GM23338 (cell line): ENCODE results near the gene SYVN1. TPM values are rescaled to one million over a fixed set of nuclear protein-coding genes. Genes with fewer than 3 reads are reported as not detected.

ENCODE experiments used
- ATAC-seq: fragments of 200-7000 bp; cut with Tn5 transposase; 3 replicates; pipeline ENCODE4 v1.9.1; 2020
- DNase-seq: peaks from one replicate; pipeline ENCODE4 v3.0.0-alpha.2; 2015; ENCODE audit warnings: low spot score
- H2AFZ ChIP-seq: fragments of 200-600 bp; sonication (generic); 2 replicates; pipeline ENCODE4 v1.8.0; 2016; ENCODE audit warnings: antibody characterized with exemption, mild to moderate bottlenecking, moderate library complexity
- H3F3A ChIP-seq: fragments of 200-600 bp; sonication (generic); replicated peaks from 2 replicates; pipeline ENCODE4 v1.8.0; 2017; ENCODE audit warnings: antibody characterized with exemption, mixed run types, low read depth
- H3K27ac ChIP-seq: fragments of 200-600 bp; sonication (generic); 2 replicates; pipeline ENCODE4 v1.6.1; 2016; ENCODE audit warnings: low read depth
- H3K27me3 ChIP-seq: fragments of 200-600 bp; sonication (generic); 2 replicates; pipeline ENCODE4 v1.8.0; 2016; ENCODE audit warnings: mild to moderate bottlenecking, mixed run types, moderate library complexity; ENCODE audit not compliant: insufficient read depth
- H3K36me3 ChIP-seq: fragments of 200-600 bp; sonication (generic); 2 replicates; pipeline ENCODE4 v1.8.0; 2016; ENCODE audit warnings: mild to moderate bottlenecking; ENCODE audit not compliant: insufficient read depth
- H3K4me1 ChIP-seq: fragments of 200-600 bp; sonication (generic); 2 replicates; pipeline ENCODE4 v1.8.0; 2016; ENCODE audit warnings: mild to moderate bottlenecking, moderate library complexity; ENCODE audit not compliant: insufficient read depth
- H3K4me2 ChIP-seq: fragments of 200-600 bp; sonication (generic); 2 replicates; pipeline ENCODE4 v1.7.1; 2017; ENCODE audit warnings: mixed run types
- H3K4me3 ChIP-seq: fragments of 200-600 bp; sonication (generic); 2 replicates; pipeline ENCODE4 v1.6.1; 2016; ENCODE audit warnings: mixed run types
- H3K79me2 ChIP-seq: fragments of 200-600 bp; sonication (generic); replicated peaks from 2 replicates; pipeline ENCODE4 v1.8.0; 2017; ENCODE audit warnings: mild to moderate bottlenecking; ENCODE audit not compliant: insufficient read depth
- H3K9me2 ChIP-seq: fragments of 200-600 bp; sonication (generic); 2 replicates; pipeline ENCODE4 v1.8.0; 2017; ENCODE audit not compliant: insufficient read depth
- H4K20me1 ChIP-seq: fragments of 200-600 bp; sonication (generic); replicated peaks from 2 replicates; pipeline ENCODE4 v1.8.0; 2017; ENCODE audit warnings: mild to moderate bottlenecking; ENCODE audit not compliant: insufficient read depth
- H3K27ac Mint-ChIP-seq: 2 replicates; pipeline ENCODE4 v1.8.0; 2020; ENCODE audit warnings: inconsistent platforms, mild to moderate bottlenecking, moderate library complexity, mixed read lengths
- H3K27me3 Mint-ChIP-seq: 3 replicates; pipeline ENCODE4 v1.8.0; 2022; ENCODE audit warnings: low read depth, mild to moderate bottlenecking, moderate library complexity, mixed read lengths, inconsistent platforms; ENCODE audit not compliant: insufficient read depth, poor library complexity
- H3K36me3 Mint-ChIP-seq: 3 replicates; pipeline ENCODE4 v1.8.0; 2021; ENCODE audit warnings: low read depth, mild to moderate bottlenecking, inconsistent platforms, moderate library complexity, mixed read lengths
- H3K4me1 Mint-ChIP-seq: 3 replicates; pipeline ENCODE4 v1.8.0; 2020; ENCODE audit warnings: mild to moderate bottlenecking, inconsistent platforms, mixed read lengths
- H3K4me3 Mint-ChIP-seq: 3 replicates; pipeline ENCODE4 v1.8.0; 2021; ENCODE audit warnings: moderate library complexity, mild to moderate bottlenecking, inconsistent platforms, mixed read lengths
- H3K9me3 Mint-ChIP-seq: 3 replicates; pipeline ENCODE4 v1.8.0; 2020; ENCODE audit warnings: moderate library complexity, mild to moderate bottlenecking, inconsistent platforms, mixed read lengths
- JUNB ChIP-seq: IDR thresholded peaks from one replicate; pipeline ENCODE4 v1.6.1; 2016; ENCODE audit warnings: antibody characterized with exemption; ENCODE audit not compliant: unreplicated experiment
- NANOG ChIP-seq: IDR thresholded peaks from 2 replicates; pipeline ENCODE4 v1.6.1; 2016; ENCODE audit warnings: antibody characterized with exemption, borderline replicate concordance
- POLR2AphosphoS5 ChIP-seq: IDR thresholded peaks from 2 replicates; pipeline ENCODE4 v1.6.1; 2016; ENCODE audit warnings: antibody characterized with exemption, low read depth
- STAT1 ChIP-seq: IDR thresholded peaks from one replicate; pipeline ENCODE4 v1.6.1; 2016; ENCODE audit warnings: antibody characterized with exemption; ENCODE audit not compliant: unreplicated experiment
- ZNF114 ChIP-seq: fragments of 250-450 bp; sonication (Bioruptor Pico); IDR thresholded peaks from 2 replicates; pipeline ENCODE4 v1.5.0; 2020; ENCODE audit warnings: mild to moderate bottlenecking, moderate library complexity
- polyA plus RNA-seq: library from polyadenylated mRNA; unstranded; fragments of >200 nt; fragmentation: Nextera tagmentation; extraction: Ambion mirVana; gene quantifications from 2 replicates; pipeline ENCODE4 v1.2.1, GENCODE V29; 2016
- total RNA-seq: library from RNA; depleted of rRNA; stranded (reverse); fragments of >200 nt; shearing (Covaris generic); gene quantifications from 2 replicates; pipeline ENCODE4 v1.2.3, GENCODE V29; 2014
- TF ChIP-seq, protein P1 (sequence below): fragments of 250-450 bp; sonication (Bioruptor Pico); IDR thresholded peaks from 2 replicates; pipeline ENCODE4 v1.5.0; 2020; ENCODE audit warnings: mild to moderate bottlenecking, moderate library complexity
- TF ChIP-seq, protein P2 (sequence below), 2 experiments: fragments of 200-600 bp in 1 of 2; sonication (generic) in 1 of 2; conservative IDR thresholded peaks; 2 replicates each; pipeline versions ENCODE4 v1.5.1 to v1.6.1; 2016 to 2017; ENCODE audit warnings: antibody characterized with exemption in 2 of 2, low read depth in 2 of 2, mild to moderate bottlenecking in 2 of 2, moderate library complexity in 1 of 2

SYVN1 gene
- total and polyA plus RNA-seq, 2 experiments from 2014 or later = 13.8 to 28.7 TPM

DNA sequence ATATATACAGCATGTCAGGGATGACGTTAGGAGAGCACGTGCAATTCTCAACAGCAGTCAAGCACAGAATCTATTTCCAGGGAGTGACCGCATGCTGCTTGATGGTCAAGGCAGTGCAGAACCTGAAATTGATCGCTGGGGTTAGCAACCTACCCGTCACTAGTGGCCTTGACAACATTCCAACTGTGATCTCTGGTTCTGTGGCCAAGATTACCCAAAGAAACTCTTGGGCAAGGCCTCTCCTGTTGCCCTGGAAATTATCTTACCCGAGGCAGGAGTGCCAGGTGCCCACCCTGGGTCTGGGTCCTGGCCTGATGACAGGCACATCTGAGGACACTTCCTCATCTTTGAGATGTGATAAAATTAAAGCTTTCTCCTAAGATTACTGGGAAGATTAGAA is 20.5 kb downstream of the SYVN1 start:
- Mint-ChIP-seq H3K27ac (no peak overlapping the region), H3K27me3 (peaks cover 52% of the 10 kb centered on the region), H3K9me3 (peaks cover 2% of the 10 kb centered on the region; the same call in 2 of the 3 replicates), H3K36me3 (peaks cover 35% of the 10 kb centered on the region), H3K4me1 (peaks cover 33% of the 10 kb centered on the region), H3K4me3 (peak overlapping the region; percentile 96)
- Histone ChIP-seq H3K36me3 (no peaks in the 10 kb centered on the region), H3K79me2 (peaks cover 8% of the 10 kb centered on the region; the same call in 1 of the 2 replicates), H3K27me3 (no peaks in the 10 kb centered on the region), H3K9me2 (no peaks in the 10 kb centered on the region), H2AFZ (no peak overlapping the region), H3K4me1 (peaks cover 13% of the 10 kb centered on the region), H3K4me3 (peak overlapping the region; percentile 99; the same call in 1 of the 2 replicates), H3F3A (peaks cover 23% of the 10 kb centered on the region), H4K20me1 (peaks cover 5% of the 10 kb centered on the region; the same call in 1 of the 2 replicates), H3K4me2 (peak overlapping the region; percentile 99; the same call in 1 of the 2 replicates), H3K27ac (no peak overlapping the region)
- no peak for ATAC-seq
- no peak for DNase-seq
- TF ChIP-seq NANOG = no peak
- TF ChIP-seq, protein P1, sequence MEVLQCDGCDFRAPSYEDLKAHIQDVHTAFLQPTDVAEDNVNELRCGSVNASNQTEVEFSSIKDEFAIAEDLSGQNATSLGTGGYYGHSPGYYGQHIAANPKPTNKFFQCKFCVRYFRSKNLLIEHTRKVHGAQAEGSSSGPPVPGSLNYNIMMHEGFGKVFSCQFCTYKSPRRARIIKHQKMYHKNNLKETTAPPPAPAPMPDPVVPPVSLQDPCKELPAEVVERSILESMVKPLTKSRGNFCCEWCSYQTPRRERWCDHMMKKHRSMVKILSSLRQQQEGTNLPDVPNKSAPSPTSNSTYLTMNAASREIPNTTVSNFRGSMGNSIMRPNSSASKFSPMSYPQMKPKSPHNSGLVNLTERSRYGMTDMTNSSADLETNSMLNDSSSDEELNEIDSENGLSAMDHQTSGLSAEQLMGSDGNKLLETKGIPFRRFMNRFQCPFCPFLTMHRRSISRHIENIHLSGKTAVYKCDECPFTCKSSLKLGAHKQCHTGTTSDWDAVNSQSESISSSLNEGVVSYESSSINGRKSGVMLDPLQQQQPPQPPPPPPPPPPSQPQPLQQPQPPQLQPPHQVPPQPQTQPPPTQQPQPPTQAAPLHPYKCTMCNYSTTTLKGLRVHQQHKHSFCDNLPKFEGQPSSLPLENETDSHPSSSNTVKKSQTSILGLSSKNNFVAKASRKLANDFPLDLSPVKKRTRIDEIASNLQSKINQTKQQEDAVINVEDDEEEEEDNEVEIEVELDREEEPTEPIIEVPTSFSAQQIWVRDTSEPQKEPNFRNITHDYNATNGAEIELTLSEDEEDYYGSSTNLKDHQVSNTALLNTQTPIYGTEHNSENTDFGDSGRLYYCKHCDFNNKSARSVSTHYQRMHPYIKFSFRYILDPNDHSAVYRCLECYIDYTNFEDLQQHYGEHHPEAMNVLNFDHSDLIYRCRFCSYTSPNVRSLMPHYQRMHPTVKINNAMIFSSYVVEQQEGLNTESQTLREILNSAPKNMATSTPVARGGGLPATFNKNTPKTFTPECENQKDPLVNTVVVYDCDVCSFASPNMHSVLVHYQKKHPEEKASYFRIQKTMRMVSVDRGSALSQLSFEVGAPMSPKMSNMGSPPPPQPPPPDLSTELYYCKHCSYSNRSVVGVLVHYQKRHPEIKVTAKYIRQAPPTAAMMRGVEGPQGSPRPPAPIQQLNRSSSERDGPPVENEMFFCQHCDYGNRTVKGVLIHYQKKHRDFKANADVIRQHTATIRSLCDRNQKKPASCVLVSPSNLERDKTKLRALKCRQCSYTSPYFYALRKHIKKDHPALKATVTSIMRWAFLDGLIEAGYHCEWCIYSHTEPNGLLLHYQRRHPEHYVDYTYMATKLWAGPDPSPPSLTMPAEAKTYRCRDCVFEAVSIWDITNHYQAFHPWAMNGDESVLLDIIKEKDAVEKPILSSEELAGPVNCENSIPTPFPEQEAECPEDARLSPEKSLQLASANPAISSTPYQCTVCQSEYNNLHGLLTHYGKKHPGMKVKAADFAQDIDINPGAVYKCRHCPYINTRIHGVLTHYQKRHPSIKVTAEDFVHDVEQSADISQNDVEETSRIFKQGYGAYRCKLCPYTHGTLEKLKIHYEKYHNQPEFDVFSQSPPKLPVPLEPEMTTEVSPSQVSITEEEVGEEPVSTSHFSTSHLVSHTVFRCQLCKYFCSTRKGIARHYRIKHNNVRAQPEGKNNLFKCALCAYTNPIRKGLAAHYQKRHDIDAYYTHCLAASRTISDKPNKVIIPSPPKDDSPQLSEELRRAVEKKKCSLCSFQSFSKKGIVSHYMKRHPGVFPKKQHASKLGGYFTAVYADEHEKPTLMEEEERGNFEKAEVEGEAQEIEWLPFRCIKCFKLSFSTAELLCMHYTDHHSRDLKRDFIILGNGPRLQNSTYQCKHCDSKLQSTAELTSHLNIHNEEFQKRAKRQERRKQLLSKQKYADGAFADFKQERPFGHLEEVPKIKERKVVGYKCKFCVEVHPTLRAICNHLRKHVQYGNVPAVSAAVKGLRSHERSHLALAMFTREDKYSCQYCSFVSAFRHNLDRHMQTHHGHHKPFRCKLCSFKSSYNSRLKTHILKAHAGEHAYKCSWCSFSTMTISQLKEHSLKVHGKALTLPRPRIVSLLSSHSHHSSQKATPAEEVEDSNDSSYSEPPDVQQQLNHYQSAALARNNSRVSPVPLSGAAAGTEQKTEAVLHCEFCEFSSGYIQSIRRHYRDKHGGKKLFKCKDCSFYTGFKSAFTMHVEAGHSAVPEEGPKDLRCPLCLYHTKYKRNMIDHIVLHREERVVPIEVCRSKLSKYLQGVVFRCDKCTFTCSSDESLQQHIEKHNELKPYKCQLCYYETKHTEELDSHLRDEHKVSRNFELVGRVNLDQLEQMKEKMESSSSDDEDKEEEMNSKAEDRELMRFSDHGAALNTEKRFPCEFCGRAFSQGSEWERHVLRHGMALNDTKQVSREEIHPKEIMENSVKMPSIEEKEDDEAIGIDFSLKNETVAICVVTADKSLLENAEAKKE = no peak
- TF ChIP-seq JUNB = no peak
- TF ChIP-seq POLR2AphosphoS5 = no peak
- TF ChIP-seq, protein P2, sequence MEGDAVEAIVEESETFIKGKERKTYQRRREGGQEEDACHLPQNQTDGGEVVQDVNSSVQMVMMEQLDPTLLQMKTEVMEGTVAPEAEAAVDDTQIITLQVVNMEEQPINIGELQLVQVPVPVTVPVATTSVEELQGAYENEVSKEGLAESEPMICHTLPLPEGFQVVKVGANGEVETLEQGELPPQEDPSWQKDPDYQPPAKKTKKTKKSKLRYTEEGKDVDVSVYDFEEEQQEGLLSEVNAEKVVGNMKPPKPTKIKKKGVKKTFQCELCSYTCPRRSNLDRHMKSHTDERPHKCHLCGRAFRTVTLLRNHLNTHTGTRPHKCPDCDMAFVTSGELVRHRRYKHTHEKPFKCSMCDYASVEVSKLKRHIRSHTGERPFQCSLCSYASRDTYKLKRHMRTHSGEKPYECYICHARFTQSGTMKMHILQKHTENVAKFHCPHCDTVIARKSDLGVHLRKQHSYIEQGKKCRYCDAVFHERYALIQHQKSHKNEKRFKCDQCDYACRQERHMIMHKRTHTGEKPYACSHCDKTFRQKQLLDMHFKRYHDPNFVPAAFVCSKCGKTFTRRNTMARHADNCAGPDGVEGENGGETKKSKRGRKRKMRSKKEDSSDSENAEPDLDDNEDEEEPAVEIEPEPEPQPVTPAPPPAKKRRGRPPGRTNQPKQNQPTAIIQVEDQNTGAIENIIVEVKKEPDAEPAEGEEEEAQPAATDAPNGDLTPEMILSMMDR (conservative IDR thresholded peaks at IDR 0.05; ENCODE audit: low read depth in 2 of 2) = no peak
- no peak for TF ChIP-seq STAT1
- no peak for TF ChIP-seq ZNF114 (CRISPR knock-in tag)
